Activated CD4-positive, alpha-beta T cell treated with anti-CD3 and anti-CD28 coated beads, Interleukin-2, amount 50 U/mL, for 1 hour (primary cell): ENCODE results near the gene CLIC3.

Experiments
- DNase-seq: peaks from one replicate; pipeline ENCODE4 v3.0.0-alpha.2; 2020

The CLIC3 gene

GRCh38 chr9:136979769-136980587 lies 16.4 kb downstream of the CLIC3 start:
- DNase-seq, result no peak

- DNase-seq, result no peak
These were observed 17.4 kb downstream of the CLIC3 start for GRCh38 chr9:136978865-136979544.

GRCh38 chr9:136978073-136978864 lies 18.1 kb downstream of the CLIC3 start:
- peak; percentile 74 for DNase-seq

GRCh38 chr9:136977649-136978072 lies 18.7 kb downstream of the CLIC3 start:
- no peak for DNase-seq

DNA sequence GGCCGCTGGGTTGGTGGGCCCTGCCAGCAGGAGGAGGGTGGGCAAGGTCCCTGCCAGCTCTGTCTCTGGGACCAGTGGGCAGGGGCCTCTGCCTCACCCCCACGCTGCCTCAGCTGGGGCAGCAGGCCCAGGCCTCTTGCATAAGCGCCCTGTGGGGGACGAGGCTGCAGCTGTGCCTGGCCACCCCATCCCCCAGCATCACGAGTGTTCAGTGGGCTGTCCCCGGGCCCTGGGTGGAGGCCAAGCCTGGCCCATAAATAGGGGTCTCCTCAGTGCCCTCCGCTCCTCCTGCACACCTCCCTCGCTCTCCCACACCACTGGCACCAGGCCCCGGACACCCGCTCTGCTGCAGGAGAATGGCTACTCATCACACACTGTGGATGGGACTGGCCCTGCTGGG lies 19.1 kb downstream of the CLIC3 start, which contains the start of gene PTGDS:
PTGDS (plus strand) TSS at position 282 of the 400 bp plus-strand sequence; CDS start at position 357, 75 bp downstream.
- DNase-seq, result no peak

DNA sequence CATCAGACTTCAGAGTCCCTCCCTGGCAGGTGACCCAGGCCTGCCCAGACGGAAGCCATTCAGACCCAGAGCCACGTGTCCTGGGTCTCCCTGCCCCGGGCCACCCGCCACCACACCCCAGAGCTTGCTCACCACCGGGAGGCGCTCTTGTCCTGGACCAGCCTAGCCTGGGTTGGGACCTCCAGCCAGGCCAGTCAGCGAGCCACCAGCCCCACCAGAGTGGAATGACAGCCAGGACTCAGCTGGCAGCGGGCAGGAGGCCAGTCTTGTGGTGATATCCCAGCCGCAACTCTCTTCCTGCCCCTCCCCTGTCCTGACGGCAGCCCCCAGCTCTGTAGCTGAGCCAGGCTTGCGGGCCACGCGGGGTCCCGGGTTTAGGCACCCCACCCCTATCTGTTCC lies 20.7 kb downstream of the CLIC3 start:
- DNase-seq, result peak; percentile 34

GRCh38 chr9:136974817-136975535 lies 21.4 kb downstream of the CLIC3 start:
- no peak for DNase-seq

GRCh38 chr9:136973618-136974617 lies 22.4 kb downstream of the CLIC3 start:
- no peak for DNase-seq

DNA sequence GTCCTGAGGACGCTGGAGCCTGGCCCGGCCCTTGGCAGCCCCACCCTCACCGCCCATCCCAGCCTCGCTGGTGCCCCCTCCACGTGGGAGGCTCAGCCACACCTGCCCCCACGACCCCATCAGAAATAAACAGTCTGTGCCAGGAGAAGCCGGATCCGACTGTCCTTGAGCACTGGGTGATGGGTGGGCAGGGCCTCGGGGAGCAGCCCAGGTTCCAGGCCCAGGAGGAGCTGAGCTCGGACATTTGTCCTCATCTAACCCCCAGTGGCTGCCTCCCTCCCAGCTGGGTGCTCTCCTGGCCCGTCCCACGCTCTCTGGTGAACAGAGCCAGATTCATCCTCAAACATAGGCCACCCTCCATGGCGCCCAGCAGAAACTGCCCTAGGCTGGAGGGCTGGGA lies 23.6 kb downstream of the CLIC3 start:
- no peak for DNase-seq

GRCh38 chr9:136972335-136972734 lies 24.0 kb downstream of the CLIC3 start:
- DNase-seq, result no peak

DNA sequence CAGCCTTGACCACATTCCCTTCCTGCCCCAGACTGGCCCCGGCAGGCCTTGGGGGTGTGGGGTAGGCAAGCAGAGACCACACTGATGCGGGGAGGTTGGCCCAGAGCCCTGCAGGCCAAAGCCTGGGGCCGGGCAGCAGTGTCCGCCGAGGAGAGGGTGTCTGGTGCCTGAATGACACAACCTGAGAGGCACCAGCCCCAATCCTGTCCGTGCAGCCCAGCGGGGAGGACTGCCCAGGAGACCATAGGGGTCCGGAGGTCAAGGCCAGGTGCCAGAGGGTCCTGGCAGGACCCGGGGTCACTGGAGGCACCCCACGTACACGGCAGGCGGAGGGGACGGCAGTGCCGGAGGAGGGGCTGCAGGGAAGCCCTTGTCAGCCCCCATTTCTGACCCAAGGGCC lies 24.6 kb downstream of the CLIC3 start:
- DNase-seq, result no peak

DNA sequence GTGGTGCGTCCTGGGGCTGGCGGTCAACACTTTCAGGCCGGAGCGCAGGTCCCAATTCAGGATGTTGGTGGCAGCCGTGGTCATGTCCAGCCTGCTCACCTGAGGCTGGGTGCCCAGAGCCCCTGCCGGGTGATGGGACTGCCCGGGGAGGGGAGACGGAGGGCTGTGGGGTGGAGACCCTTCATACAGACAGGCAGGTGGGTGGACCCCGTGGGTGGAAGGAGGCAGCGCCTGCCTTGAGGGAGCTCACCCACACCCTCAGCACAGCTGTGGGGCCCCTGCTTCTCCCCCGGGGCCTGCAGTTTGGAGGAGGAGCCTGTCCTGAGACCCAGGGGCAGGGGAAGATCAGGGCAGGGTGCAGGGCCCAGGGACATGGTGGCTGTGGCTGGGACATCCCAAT lies 26.0 kb downstream of the CLIC3 start:
- no peak for DNase-seq

- no peak for DNase-seq
These were observed 26.6 kb downstream of the CLIC3 start for GRCh38 chr9:136969774-136970173.

GRCh38 chr9:136969150-136969549 lies 27.2 kb downstream of the CLIC3 start:
- no peak for DNase-seq

DNA sequence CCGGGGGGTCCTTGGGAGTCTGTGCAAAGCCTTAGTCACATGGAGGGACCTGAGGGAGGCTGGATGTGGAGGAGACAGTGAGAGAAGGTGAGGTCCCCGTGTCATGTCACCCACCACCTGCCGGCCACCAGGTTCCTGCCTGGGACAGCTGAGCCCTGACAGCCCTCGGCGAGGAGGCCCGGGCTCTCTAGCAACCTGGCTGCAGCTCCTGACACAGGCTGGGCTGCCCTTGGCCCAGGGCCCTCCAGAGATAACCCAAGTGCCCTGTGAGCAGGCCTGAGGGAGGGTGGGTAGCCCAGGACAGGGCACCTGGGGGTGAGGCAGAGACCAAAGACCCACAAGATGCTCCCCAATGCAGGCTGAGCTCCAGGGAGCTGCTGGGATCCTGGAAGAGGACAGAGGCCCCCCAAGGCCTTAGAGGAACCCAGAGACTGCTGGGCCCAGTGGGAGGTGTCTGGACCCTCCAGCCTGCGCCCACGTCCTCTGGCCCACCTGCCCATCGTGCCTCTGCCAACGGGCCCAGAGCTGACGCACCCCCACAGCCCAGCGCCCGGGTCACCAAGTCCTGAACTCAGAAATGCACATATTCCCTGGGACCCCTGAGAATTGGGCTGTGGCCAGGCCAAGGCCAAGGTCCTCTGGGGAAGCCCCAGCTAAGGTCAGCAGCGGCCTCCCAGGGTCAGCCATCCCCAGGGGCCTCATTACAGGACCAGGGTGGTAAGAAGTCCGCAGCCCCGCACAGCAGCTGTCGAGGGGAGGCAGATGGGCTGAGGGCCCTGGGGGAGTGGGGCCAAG lies 27.8 kb downstream of the CLIC3 start:
- DNase-seq, result no peak

DNA sequence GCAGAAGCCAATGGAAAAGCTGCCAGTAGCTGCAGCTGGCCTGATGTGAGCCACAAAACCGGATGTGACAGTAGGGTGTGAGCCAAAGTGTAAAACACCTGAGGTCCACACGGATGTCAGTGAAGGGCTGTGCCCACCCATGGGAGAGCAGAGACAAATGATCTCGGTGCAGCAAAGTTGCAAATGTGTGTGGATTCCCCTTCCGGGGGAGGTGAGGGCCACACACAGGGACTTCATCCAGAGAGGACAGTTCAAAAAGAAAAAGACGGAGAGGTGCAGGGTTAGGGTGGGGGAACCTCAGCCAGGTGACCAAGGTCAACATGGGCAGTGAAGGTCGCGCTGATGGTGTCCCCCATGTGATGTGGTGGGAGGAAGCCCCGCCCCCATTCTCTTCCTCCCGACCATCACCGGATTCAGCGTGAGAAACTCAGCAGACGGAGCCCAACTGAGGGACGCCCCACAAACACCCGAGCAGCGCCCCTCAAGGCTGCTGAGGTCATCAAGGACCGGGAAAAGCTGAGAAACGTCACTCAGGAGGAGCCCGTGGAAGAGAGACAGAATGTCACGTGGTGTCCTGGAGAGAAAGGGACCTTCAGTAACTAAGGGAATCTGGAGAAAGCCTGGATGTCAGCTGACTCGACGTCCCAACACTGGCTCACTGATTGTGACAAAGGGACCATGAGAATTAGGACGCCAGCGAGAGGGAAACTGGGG lies 30.4 kb downstream of the CLIC3 start:
- DNase-seq, result no peak

DNA sequence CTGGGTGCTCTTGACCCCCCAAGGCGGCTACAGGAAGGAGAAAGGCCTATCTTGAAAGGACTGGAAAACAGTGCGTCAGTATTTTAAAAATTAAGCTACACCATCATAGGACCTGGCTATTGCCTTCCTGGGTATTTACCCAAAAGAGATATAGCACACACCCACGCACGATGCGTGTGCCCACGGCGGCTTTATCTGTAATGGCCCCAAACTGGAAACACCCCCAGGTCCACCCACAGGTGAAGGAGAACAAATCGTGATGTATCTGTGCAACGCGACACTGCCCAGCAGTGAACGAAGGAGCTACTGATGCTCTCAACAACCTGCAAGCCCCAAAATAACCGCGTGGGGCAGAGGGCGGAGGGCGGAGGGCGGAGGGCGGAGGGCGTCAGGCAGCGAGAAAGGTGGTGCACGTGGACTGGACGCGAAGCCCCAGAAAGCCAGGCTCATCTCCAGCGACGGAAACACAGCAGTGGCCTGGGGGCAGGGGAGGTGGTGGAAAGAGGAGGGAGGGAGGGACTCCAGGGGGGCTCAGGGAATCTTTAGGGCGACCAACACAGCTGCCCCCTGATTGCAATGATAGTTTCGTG lies 31.4 kb downstream of the CLIC3 start:
- DNase-seq, result no peak

GRCh38 chr9:136964171-136964689 lies 32.1 kb downstream of the CLIC3 start:
- no peak for DNase-seq

- DNase-seq, result no peak
These were observed 32.6 kb downstream of the CLIC3 start for GRCh38 chr9:136963751-136964150.
